Ovary (tissue), 3 donors: ENCODE measurements around the gene KIAA1217.

Experiments
- CTCF ChIP-seq, 3 donors: fragments of 450-650 bp in 2 of 3; fragments of 200-600 bp in 1 of 3; IDR thresholded peaks; one replicate each; pipeline versions ENCODE4 v1.5.1 to v1.8.0; 2016 to 2022; ENCODE audit warnings: antibody characterized with exemption in 3 of 3, mild to moderate bottlenecking in 1 of 3
- EP300 ChIP-seq: sonication (generic); formaldehyde crosslinking; IDR thresholded peaks from one replicate; pipeline ENCODE4 v1.6.1; 2017; ENCODE audit warnings: antibody characterized with exemption
- donor health status: DM: no; HTN: no; CAD: no.

GRCh38 chr10:24531439-24531838, 322.5 kb downstream of the KIAA1217 start:
- TF ChIP-seq EP300: no peak
- TF ChIP-seq CTCF (IDR thresholded peaks at IDR 0.05): no peak
